B cell (primary cell): ENCODE data around the gene SEMA4A. TPM values are rescaled to one million over a fixed set of nuclear protein-coding genes. Genes with fewer than 3 reads are reported as not detected.

Experiments
- ATAC-seq: fragments of 200-7000 bp; cut with Tn5 transposase; one replicate; pipeline ENCODE4 v1.10.0; 2021; ENCODE audit warnings: low read depth, mild to moderate bottlenecking, moderate number of reproducible peaks, moderate library complexity
- CTCF ChIA-PET: fragments of 350-600 bp; sonication (Branson Sonifier 250); formaldehyde crosslinking; loops from one replicate; lab custom pipeline; 2021; ENCODE audit warnings: antibody characterized with exemption, inconsistent platforms; lab: Charles Lee
- POLR2A ChIA-PET: fragments of 350-600 bp; sonication (Branson Sonifier 250); formaldehyde crosslinking; loops from one replicate; lab custom pipeline; 2021; ENCODE audit warnings: antibody characterized with exemption; lab: Charles Lee
- DNase-seq: peaks from one replicate; pipeline ENCODE4 v3.0.0; 2013
- H2AFZ ChIP-seq: 2 replicates; pipeline ENCODE4 v1.6.1; 2012; ENCODE audit warnings: mild to moderate bottlenecking, low read depth, low read length; ENCODE audit not compliant: insufficient read depth, poor library complexity, severe bottlenecking
- H3K27ac ChIP-seq, 2 donors: 1 replicate in 1 of 2; 2 replicates in 1 of 2; pipeline ENCODE4 v1.5.1; 2012 to 2013; ENCODE audit warnings: low read length in 2 of 2, mild to moderate bottlenecking in 2 of 2, moderate library complexity in 1 of 2
- H3K27me3 ChIP-seq, 4 experiments: fragments of 200-600 bp in 1 of 4; sonication (generic) in 1 of 4; replicated peaks in 1 of 4; 1 replicate in 2 of 4; 2 replicates in 2 of 4; pipeline versions ENCODE4 v1.6.1 to v1.7.0; 2013 to 2016; ENCODE audit warnings: low read length in 3 of 4, mild to moderate bottlenecking in 2 of 4, mixed read lengths in 1 of 4, moderate library complexity in 1 of 4; ENCODE audit not compliant: insufficient read depth in 4 of 4, control insufficient read depth in 3 of 4; ENCODE audit errors: control extremely low read depth in 1 of 4
- H3K36me3 ChIP-seq, 2 experiments: replicated peaks in 1 of 2; 1 replicate in 1 of 2; 2 replicates in 1 of 2; pipeline versions ENCODE4 v1.6.1 to v1.7.1; 2013; ENCODE audit warnings: low read length in 1 of 2; ENCODE audit not compliant: insufficient read depth in 2 of 2, control insufficient read depth in 1 of 2; ENCODE audit errors: control extremely low read depth in 1 of 2, extremely low read depth in 1 of 2
- H3K4me1 ChIP-seq, 2 donors: fragments of 200-600 bp in 1 of 2; sonication (generic) in 1 of 2; 1 replicate in 1 of 2; 2 replicates in 1 of 2; pipeline versions ENCODE4 v1.5.1 to v1.6.1; 2013 to 2017; ENCODE audit warnings: low read length in 2 of 2; ENCODE audit not compliant: control insufficient read depth in 2 of 2, insufficient read depth in 2 of 2
- H3K4me2 ChIP-seq: replicated peaks from 2 replicates; pipeline ENCODE3; 2012; ENCODE audit warnings: mild to moderate bottlenecking, low read depth, low read length; ENCODE audit not compliant: poor library complexity, severe bottlenecking
- H3K4me3 ChIP-seq, 5 experiments: fragments of 200-600 bp in 1 of 5; sonication (generic) in 1 of 5; 1 replicate in 3 of 5; 2 replicates in 2 of 5; pipeline versions ENCODE4 v1.5.1 to v1.7.0; 2011 to 2016; ENCODE audit warnings: low read length in 4 of 5, mild to moderate bottlenecking in 4 of 5, low read depth in 2 of 5, control low read depth in 1 of 5, moderate library complexity in 1 of 5; ENCODE audit not compliant: insufficient read depth in 1 of 5; ENCODE audit errors: control extremely low read depth in 1 of 5, extremely low read depth in 1 of 5
- H3K79me2 ChIP-seq: fragments of 200-600 bp; sonication (generic); one replicate; pipeline ENCODE4 v1.6.0; 2016; ENCODE audit warnings: low read length; ENCODE audit not compliant: control insufficient read depth, insufficient read depth
- H3K9ac ChIP-seq: fragments of 200-600 bp; sonication (generic); 2 replicates; pipeline ENCODE4 v1.6.1; 2017; ENCODE audit warnings: mild to moderate bottlenecking, low read length, moderate library complexity
- H3K9me3 ChIP-seq, 3 donors: one replicate each; pipeline versions ENCODE4 v1.6.1 to v1.7.1; 2013; ENCODE audit warnings: low read length in 2 of 3; ENCODE audit not compliant: control insufficient read depth in 2 of 3, insufficient read depth in 1 of 3; ENCODE audit errors: control extremely low read depth in 1 of 3
- H4K20me1 ChIP-seq: 2 replicates; pipeline ENCODE4 v1.6.0; 2012; ENCODE audit warnings: mild to moderate bottlenecking, low read length; ENCODE audit not compliant: insufficient read depth, control insufficient read depth, poor library complexity, severe bottlenecking
- H3K27ac Mint-ChIP-seq: one replicate; pipeline ENCODE4 v1.8.0; 2021; ENCODE audit warnings: mixed read lengths
- H3K27me3 Mint-ChIP-seq: one replicate; pipeline ENCODE4 v1.8.0; 2021; ENCODE audit warnings: mixed read lengths
- H3K4me1 Mint-ChIP-seq: one replicate; pipeline ENCODE4 v1.8.0; 2021; ENCODE audit warnings: mixed read lengths
- H3K4me3 Mint-ChIP-seq: one replicate; pipeline ENCODE4 v1.8.0; 2021; ENCODE audit warnings: mixed read lengths
- H3K9me3 Mint-ChIP-seq: one replicate; pipeline ENCODE4 v1.8.0; 2022; ENCODE audit warnings: mixed read lengths; ENCODE audit not compliant: insufficient read depth
- CTCF ChIP-seq: fragments of 200-600 bp; IDR thresholded peaks from one replicate; pipeline ENCODE4 v1.8.0; 2022; ENCODE audit warnings: antibody characterized with exemption, mild to moderate bottlenecking
- EZH2 ChIP-seq: IDR thresholded peaks from 2 replicates; pipeline ENCODE4 v1.6.1; 2012; ENCODE audit warnings: borderline replicate concordance, low read depth, mild to moderate bottlenecking, moderate library complexity, low read length; ENCODE audit not compliant: insufficient read depth, poor library complexity, severe bottlenecking
- WGBS: methylation state at CpG from one replicate; pipeline ENCODE4 v1.1.5; 2013; ENCODE audit warnings: missing lambda C conversion rate; ENCODE audit not compliant: insufficient coverage; 5-methylcytosine and 5-hydroxymethylcytosine counted together
- intact Hi-C: fragments of 100-400 bp; cut with micrococcal nuclease; formaldehyde crosslinking; loops from one replicate; pipeline ENCODE4 v1.10.0; 2022
- polyA plus RNA-seq: library from polyadenylated mRNA; depleted of rRNA; stranded (reverse); fragments of >200 nt; gene quantifications from 2 replicates; pipeline ENCODE4 v1.2.3, GENCODE V29; 2012
- total RNA-seq, 2 donors: library from RNA; stranded (reverse); fragments of 120-200 nt in 1 of 2; gene quantifications; 1 replicate in 1 of 2; 2 replicates in 1 of 2; pipeline versions ENCODE4 v1.2.3 to v1.2.4, GENCODE V29; 2013 to 2022

The SEMA4A gene
- total and polyA plus RNA-seq, 2 donors (not counting 1 experiment from before 2014, with no cell fraction given): 9.2 to 15.5 TPM

GRCh38 chr1:156200044-156200443 lies 46.7 kb downstream of the SEMA4A start:
- Histone ChIP-seq H3K27me3 (no peaks in the 10 kb centered on the region), H4K20me1 (peaks cover 35% of the 10 kb centered on the region), H3K4me3 (no peak overlapping the region), H3K4me1 (peaks cover 0 to 5% of the 10 kb centered on the region in 2 donors), H3K27ac (no peak overlapping the region), H3K4me2 (no peak overlapping the region), H3K36me3 (peaks cover 0 to 52% of the 10 kb centered on the region in 2 experiments), H3K79me2 (peaks cover 78% of the 10 kb centered on the region), H3K9me3 (no peaks in the 10 kb centered on the region), H3K9ac (no peak overlapping the region), H2AFZ (no peak overlapping the region)
- Mint-ChIP-seq H3K4me1 (peaks cover 32% of the 10 kb centered on the region), H3K4me3 (no peak overlapping the region), H3K9me3 (no peaks in the 10 kb centered on the region), H3K27me3 (no peaks in the 10 kb centered on the region), H3K27ac (no peak overlapping the region)
- TF ChIP-seq CTCF: no peak
- no peak for TF ChIP-seq EZH2
- CTCF ChIA-PET: interaction anchor here (0.7 to 5.7 kb wide), 5 partner anchors 25 to 103 kb away, joined by 3 to 27 read pairs (median 4); no protein-coding TSS in a partner anchor
- intact Hi-C loops: no loop called here
- 96% methylated on average over 5 of the region's 8 CpGs for WGBS
- POLR2A ChIA-PET: interaction anchor here (0.6 kb wide), 2 partner anchors 11 to 36 kb away, joined by 4 to 6 read pairs; no protein-coding TSS in a partner anchor
- no peak for ATAC-seq
- DNase-seq: no peak

- Histone ChIP-seq H3K36me3 (peaks cover 0 to 42% of the 10 kb centered on the region in 2 experiments), H3K27me3 (no peaks in the 10 kb centered on the region), H3K9ac (no peak overlapping the region), H3K4me2 (no peak overlapping the region), H3K4me1 (peaks cover 0 to 5% of the 10 kb centered on the region in 2 donors), H3K27ac (no peak overlapping the region), H4K20me1 (peaks cover 21% of the 10 kb centered on the region), H3K9me3 (no peaks in the 10 kb centered on the region), H2AFZ (no peak overlapping the region), H3K4me3 (no peak overlapping the region), H3K79me2 (peaks cover 71% of the 10 kb centered on the region)
- H3K9me3 Mint-ChIP-seq: no peaks in the 10 kb centered on the region
- no peak for TF ChIP-seq EZH2
- no peak for TF ChIP-seq CTCF
- H3K27ac Mint-ChIP-seq: no peak overlapping the region
- ChIA-PET CTCF (no interaction called here), POLR2A (no interaction called here)
- H3K27me3 Mint-ChIP-seq: no peaks in the 10 kb centered on the region
- H3K4me3 Mint-ChIP-seq: no peak overlapping the region
- no peak for ATAC-seq
- DNase-seq: no peak
- intact Hi-C loops: no loop called here
- H3K4me1 Mint-ChIP-seq: peaks cover 13% of the 10 kb centered on the region
These were observed 49.9 kb downstream of the SEMA4A start for GRCh38 chr1:156203331-156203730.
